Measurements from ENCODE around the gene ERGIC1. TPM values are rescaled to one million over a fixed set of nuclear protein-coding genes. Genes with fewer than 3 reads are reported as not detected.

ERGIC1 gene
- total and polyA plus RNA-seq, 2 of the 8 experiments (the other 6 are each of a cell fraction or from before 2014, with no cell fraction given), result 95.3 to 106 TPM

DNA sequence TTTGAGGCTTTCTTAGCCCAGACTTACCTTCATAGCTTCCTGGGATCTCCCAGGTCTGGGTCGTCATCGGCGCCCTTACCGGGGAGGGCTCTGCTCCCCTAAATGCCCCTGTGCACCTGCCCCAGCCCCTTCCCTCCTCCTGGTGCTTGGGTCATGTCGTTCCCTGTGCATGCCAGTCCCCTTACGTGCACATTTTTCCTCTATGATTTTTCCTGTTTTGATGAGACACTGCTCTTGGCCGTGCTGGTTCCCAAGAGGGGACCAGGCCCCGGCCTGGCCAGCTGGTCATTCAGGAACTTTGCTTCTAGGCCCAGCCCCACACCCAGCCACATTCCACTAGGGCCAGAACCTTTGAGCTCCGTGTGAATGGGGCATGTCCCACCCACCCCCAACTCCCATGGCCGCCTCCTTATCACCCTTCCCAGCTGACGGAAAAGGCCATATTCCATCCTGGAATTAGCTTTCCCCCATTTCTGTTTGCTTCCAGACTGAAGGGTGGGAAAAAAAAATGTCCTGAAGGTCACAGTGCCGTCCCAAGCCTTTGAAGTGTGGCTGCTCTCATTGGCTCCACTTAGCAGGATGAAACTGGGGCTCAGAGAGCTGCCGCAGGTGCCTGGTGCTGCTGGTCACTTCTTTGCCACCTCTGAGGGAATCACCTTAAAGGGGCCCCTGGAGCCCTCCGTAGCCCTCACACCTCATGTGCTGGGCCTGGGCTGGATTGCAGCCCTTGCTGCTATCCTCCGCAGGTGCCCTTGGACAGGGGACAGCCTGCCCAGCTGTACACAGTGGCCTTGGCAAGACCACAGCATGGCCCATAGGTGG is 25.1 kb downstream of the ERGIC1 start:
- H3K9ac ChIP-seq (replicated peaks in 1 of 4; ENCODE audit: extremely low read depth in 1 of 4, low read depth in 3 of 4, low read length in 3 of 4), result no peak overlapping the region
- peaks cover 0 to 71% of the 10 kb centered on the region in 2 experiments; a peak in 2 of 4 replicates for H3K79me2 ChIP-seq (ENCODE audit: control insufficient read depth in 1 of 2, insufficient read depth in 2 of 2, low read length in 2 of 2)
- TF ChIP-seq CBX5 (IDR thresholded peaks at IDR 0.05; ENCODE audit: low read depth, low read length) (no peak), CTCF (IDR thresholded peaks at IDR 0.05; ENCODE audit: control extremely low read depth in 1 of 3, insufficient read depth in 1 of 3, low read depth in 1 of 3, low read length in 3 of 3) (no peak), GABPA (IDR thresholded peaks at IDR 0.05; ENCODE audit: borderline replicate concordance, insufficient read depth, low read length) (no peak), SAP30 (IDR thresholded peaks at IDR 0.05; ENCODE audit: insufficient read depth, insufficient replicate concordance, low read length) (no peak), EZH2 (IDR thresholded peaks at IDR 0.05; ENCODE audit: low read depth, low read length, severe bottlenecking) (no peak), RXRA (IDR thresholded peaks at IDR 0.05; ENCODE audit: insufficient read depth, low read depth, low read length) (no peak), HDAC6 (IDR thresholded peaks at IDR 0.05; ENCODE audit: low read depth, low read length) (no peak), CBX8 (IDR thresholded peaks at IDR 0.05; ENCODE audit: borderline replicate concordance, low read depth, low read length) (no peak)

More for the DNA sequence above, 25.1 kb downstream of the ERGIC1 start:
- H2BK120ac ChIP-seq (replicated peaks; ENCODE audit: low read depth, low read length), result no peak overlapping the region
- no peaks in the 10 kb centered on the region for H3K9me3 ChIP-seq (ENCODE audit: insufficient read depth in 2 of 2, low read depth in 1 of 2, low read length in 1 of 2)
- H3K4me3 ChIP-seq (ENCODE audit: extremely low read depth in 1 of 4, insufficient read depth in 2 of 4, low read depth in 3 of 4, low read length in 4 of 4), result no peak overlapping the region
- H4K8ac ChIP-seq (ENCODE audit: extremely low read depth, insufficient read depth, low read length), result no peak overlapping the region; the same call in 1 of the 2 replicates
- peaks cover 20 to 35% of the 10 kb centered on the region in 2 experiments for H4K20me1 ChIP-seq (replicated peaks in 1 of 2; ENCODE audit: control insufficient read depth in 1 of 2, insufficient read depth in 2 of 2, low read length in 2 of 2)
- no peak overlapping the region for H2AFZ ChIP-seq (ENCODE audit: low read length)
- H3K56ac ChIP-seq (replicated peaks; ENCODE audit: insufficient read length, low read depth, low read length), result no peak overlapping the region
- no peak overlapping the region for H3K4me2 ChIP-seq (ENCODE audit: insufficient read depth in 1 of 2, low read depth in 2 of 2, low read length in 2 of 2)
- H2BK5ac ChIP-seq (ENCODE audit: low read depth, low read length), result no peak overlapping the region
- H3K23ac ChIP-seq (ENCODE audit: insufficient read length), result no peak overlapping the region
- no peak overlapping the region for H3K4ac ChIP-seq (replicated peaks; ENCODE audit: insufficient read length, low read depth, low read length)
- H2AK5ac ChIP-seq (ENCODE audit: low read depth, low read length), result no peak overlapping the region
- no peak overlapping the region for H4K91ac ChIP-seq (replicated peaks; ENCODE audit: insufficient read length, low read length)
- POLR2A ChIA-PET (ENCODE audit: partially characterized antibody), result interaction anchor here (0.6 to 1.6 kb wide), 4 partner anchors 9 to 22 kb away, joined by 3 to 4 read pairs (median 3); no protein-coding TSS in a partner anchor
- H3K23me2 ChIP-seq (ENCODE audit: low read depth, low read length), result no peaks in the 10 kb centered on the region; the same call in 1 of the 2 replicates
- no peak overlapping the region for H2BK20ac ChIP-seq (ENCODE audit: low read length)
- H2BK12ac ChIP-seq (ENCODE audit: low read depth, low read length), result no peak overlapping the region
- no peaks in the 10 kb centered on the region; a peak in 1 of 7 replicates for H3K27me3 ChIP-seq (replicated peaks in 1 of 4; ENCODE audit: control insufficient read depth in 3 of 4, extremely low read depth in 1 of 4, insufficient read depth in 3 of 4, low read length in 3 of 4)
- FAIRE-seq (no peak), DNase-seq (ENCODE audit: low read depth in 1 of 2, low spot score in 2 of 2) (no peak)
- peaks cover 0 to 3% (median 0%) of the 10 kb centered on the region in 4 experiments; a peak in 3 of 7 replicates for H3K4me1 ChIP-seq (replicated peaks in 1 of 4; ENCODE audit: control insufficient read depth in 3 of 4, insufficient read depth in 4 of 4, low read length in 3 of 4)
- CTCF ChIA-PET (ENCODE audit: partially characterized antibody), result interaction anchor here (0.7 to 4.9 kb wide), 6 partner anchors 14 to 195 kb away, joined by 3 to 17 read pairs (median 4); no protein-coding TSS in a partner anchor
- H4K5ac ChIP-seq (ENCODE audit: insufficient read length, low read depth, low read length), result no peak overlapping the region
- H3K18ac ChIP-seq (ENCODE audit: extremely low read depth, low read length), result no peak overlapping the region
- H3K36me3 ChIP-seq (ENCODE audit: control insufficient read depth in 2 of 4, insufficient read depth in 4 of 4, low read length in 3 of 4), result no peaks in the 10 kb centered on the region; a peak in 1 of 8 replicates
- peaks cover 45% of the 10 kb centered on the region for H3K79me1 ChIP-seq (ENCODE audit: low read depth, low read length)
- WGBS, 2 experiments (ENCODE audit: extremely low coverage in 1 of 2, insufficient coverage in 1 of 2, insufficient read length in 1 of 2, insufficient replicate concordance in 2 of 2, low coverage in 1 of 2, low lambda C conversion rate in 2 of 2, missing lambda C conversion rate in 1 of 2), result 84% methylated on average over 15 of the region's 15 CpGs; no CpG with 5 or more reads in 1 of the 2 experiments
- H3K14ac ChIP-seq (ENCODE audit: insufficient read length), result no peak overlapping the region
- H3K27ac ChIP-seq (ENCODE audit: low read depth, low read length), result no peak overlapping the region
- no peak overlapping the region for H2BK15ac ChIP-seq (ENCODE audit: low read length)
